ENCODE data around the gene HNRNPA3. TPM values are rescaled to one million over a fixed set of nuclear protein-coding genes. Genes with fewer than 3 reads are reported as not detected.
"Not testable (repeated sequence)": the region's sequence is repeated elsewhere in the genome, so short reads cannot be mapped to it uniquely, and the experiment has no call there.

The HNRNPA3 gene
- total RNA-seq, 1 donor from 2014 or later, result 132 TPM

DNA sequence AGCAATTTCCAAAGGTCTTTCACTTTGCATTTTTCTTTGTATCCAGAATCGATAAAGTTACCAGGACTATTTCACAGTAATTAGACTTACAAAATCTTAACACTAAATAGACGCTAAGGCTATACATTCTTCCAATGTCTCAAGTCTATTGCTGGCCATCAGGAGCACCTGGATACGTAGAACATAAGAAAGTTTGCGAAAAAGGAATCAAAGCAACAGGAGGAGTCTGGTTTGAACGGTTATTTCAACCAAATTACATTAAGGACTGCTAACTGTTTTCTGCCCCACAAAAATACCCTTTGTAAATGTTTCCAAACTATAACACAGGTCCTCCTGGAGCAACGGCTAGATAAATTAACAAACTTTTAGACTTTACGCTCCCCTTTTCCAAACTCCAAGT is 1.4 kb upstream of the HNRNPA3 start:
- Histone ChIP-seq H3K9me3 (no peaks in the 10 kb centered on the region), H3K27me3 (ENCODE audit: low read depth) (no peaks in the 10 kb centered on the region), H3K27ac (peak overlapping the region; percentile 99), H3K36me3 (peaks cover 17% of the 10 kb centered on the region), H3K4me1 (peaks cover 35% of the 10 kb centered on the region), H3K4me3 (peak overlapping the region; percentile 66)
- intact Hi-C loops (cut with DNase I), result no loop called here
- ATAC-seq (no peak), DNase-seq (no peak)
- no peak for TF ChIP-seq CTCF (IDR thresholded peaks at IDR 0.05)

GRCh38 chr2:177211576-177212105 is 953 bp upstream of the HNRNPA3 start:
- Histone ChIP-seq H3K4me3 (peak overlapping the region; percentile 66), H3K36me3 (peaks cover 21% of the 10 kb centered on the region), H3K27ac (peak overlapping the region; percentile 99), H3K4me1 (peaks cover 39% of the 10 kb centered on the region), H3K9me3 (no peaks in the 10 kb centered on the region), H3K27me3 (ENCODE audit: low read depth) (no peaks in the 10 kb centered on the region)
- intact Hi-C loops (cut with DNase I), result no loop called here
- no peak for TF ChIP-seq CTCF (IDR thresholded peaks at IDR 0.05)
- ATAC-seq (no peak), DNase-seq (no peak)

GRCh38 chr2:177212891-177213856 is 580 bp downstream of the HNRNPA3 start:
- peaks cover 37% of the 10 kb centered on the region for H3K36me3 ChIP-seq
- intact Hi-C loops (cut with DNase I), result no loop called here
- H3K27ac ChIP-seq, result peak overlapping the region; percentile 99
- peak overlapping the region; percentile 66 for H3K4me3 ChIP-seq
- DNase-seq, result peak; percentile 95
- H3K9me3 ChIP-seq, result no peaks in the 10 kb centered on the region
- peaks cover 53% of the 10 kb centered on the region for H3K4me1 ChIP-seq
- no peak for TF ChIP-seq CTCF (IDR thresholded peaks at IDR 0.05)
- no peaks in the 10 kb centered on the region for H3K27me3 ChIP-seq (ENCODE audit: low read depth)
- ATAC-seq, result peak; percentile 89 to 93

GRCh38 chr2:177217247-177217843 is 4.8 kb downstream of the HNRNPA3 start:
- Histone ChIP-seq H3K36me3 (peaks cover 78% of the 10 kb centered on the region), H3K27me3 (ENCODE audit: low read depth) (no peaks in the 10 kb centered on the region), H3K9me3 (no peaks in the 10 kb centered on the region), H3K27ac (no peak overlapping the region), H3K4me3 (no peak overlapping the region), H3K4me1 (peaks cover 68% of the 10 kb centered on the region)
- intact Hi-C loops (cut with DNase I), result no loop called here
- ATAC-seq (no peak), DNase-seq (no peak)
- no peak for TF ChIP-seq CTCF (IDR thresholded peaks at IDR 0.05)

- DNase-seq; intact Hi-C loops (cut with DNase I); ATAC-seq; H3K27me3 ChIP-seq (ENCODE audit: low read depth); H3K27ac ChIP-seq; H3K4me3 ChIP-seq; H3K9me3 ChIP-seq: not testable (repeated sequence)
- H3K36me3 ChIP-seq, result peaks cover 100% of the 10 kb centered on the region
- H3K4me1 ChIP-seq, result peaks cover 58% of the 10 kb centered on the region
Observed at GRCh38 chr2:177219787-177220186, 7.2 kb downstream of the HNRNPA3 start.

All from lower lobe of right lung (tissue), 2 donors.